Osteoblast (primary cell): Measurements from ENCODE around the gene ZNF785. TPM values are rescaled to one million over a fixed set of nuclear protein-coding genes. Genes with fewer than 3 reads are reported as not detected.

Source experiments
- DNase-seq: peaks from one replicate; pipeline ENCODE4 v3.0.0; 2011; ENCODE audit warnings: low spot score, mixed read lengths; ENCODE audit not compliant: insufficient read length; ENCODE audit errors: missing footprints
- H2AFZ ChIP-seq: 2 replicates; pipeline ENCODE4 v1.6.0; 2011; ENCODE audit warnings: mild to moderate bottlenecking, low read length
- H3K27ac ChIP-seq: 2 replicates; pipeline ENCODE4 v1.5.1; 2011; ENCODE audit warnings: mild to moderate bottlenecking, low read depth, low read length, moderate library complexity
- H3K27me3 ChIP-seq: 2 replicates; pipeline ENCODE4 v1.6.0; 2012; ENCODE audit warnings: mild to moderate bottlenecking, control low read depth, inconsistent platforms, low read length, moderate library complexity; ENCODE audit not compliant: insufficient read depth
- H3K36me3 ChIP-seq: 2 replicates; pipeline ENCODE4 v1.5.1; 2011; ENCODE audit warnings: mild to moderate bottlenecking, low read length, control low read depth, moderate library complexity; ENCODE audit not compliant: insufficient read depth
- H3K4me1 ChIP-seq: 2 replicates; pipeline ENCODE4 v1.5.1; 2011; ENCODE audit warnings: mild to moderate bottlenecking, low read length, control low read depth, moderate library complexity; ENCODE audit not compliant: insufficient read depth
- H3K4me2 ChIP-seq: 2 replicates; pipeline ENCODE4 v1.6.0; 2011; ENCODE audit warnings: mild to moderate bottlenecking, low read length; ENCODE audit not compliant: insufficient read depth
- H3K4me3 ChIP-seq: fragments of 200-600 bp; sonication (generic); 3 replicates; pipeline ENCODE4 v1.5.1; 2012; ENCODE audit warnings: mild to moderate bottlenecking, low read length, inconsistent platforms; ENCODE audit not compliant: insufficient read depth
- H3K79me2 ChIP-seq: 2 replicates; pipeline ENCODE4 v1.6.0; 2012; ENCODE audit warnings: mild to moderate bottlenecking, low read length, control low read depth, inconsistent platforms; ENCODE audit not compliant: insufficient read depth
- H3K9me3 ChIP-seq: 2 replicates; pipeline ENCODE4 v1.5.1; 2011; ENCODE audit warnings: low read depth, low read length, control low read depth
- H4K20me1 ChIP-seq: 2 replicates; pipeline ENCODE4 v1.6.0; 2012; ENCODE audit warnings: mild to moderate bottlenecking, low read length, control low read depth; ENCODE audit not compliant: insufficient read depth
- total RNA-seq: library from RNA; depleted of rRNA; stranded (reverse); fragments of >200 nt; gene quantifications from 2 replicates; pipeline ENCODE4 v1.2.3, GENCODE V29; 2012
- TF ChIP-seq, protein P1 (sequence below): IDR thresholded peaks from 2 replicates; pipeline ENCODE4 v1.5.1; 2011; ENCODE audit warnings: mild to moderate bottlenecking, low read depth, low read length, moderate library complexity; ENCODE audit errors: extremely low read depth

Gene ZNF785
- total RNA-seq, 1 donor: 13.4 TPM

DNA sequence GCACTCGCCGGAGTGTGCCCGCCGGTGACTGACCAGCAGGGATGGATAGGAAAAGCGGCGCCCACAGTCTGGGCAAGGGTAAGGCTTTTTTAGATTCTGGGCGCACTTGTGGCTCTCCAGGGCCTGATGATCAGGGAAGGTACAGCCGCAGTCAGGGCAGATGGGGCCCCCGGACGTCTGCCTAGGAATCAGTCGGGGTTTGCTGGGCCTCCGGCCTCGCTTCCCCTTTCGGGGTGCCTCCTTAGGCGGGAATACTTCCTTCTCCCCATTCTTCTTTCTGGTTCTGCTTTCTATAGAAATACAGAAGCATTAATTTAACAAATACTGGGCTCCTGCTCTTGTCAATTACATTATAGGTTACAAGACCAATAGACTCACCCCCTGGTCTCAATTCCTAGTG, 19.7 kb upstream of the ZNF785 start:
- Histone ChIP-seq H4K20me1 (no peaks in the 10 kb centered on the region), H3K36me3 (peaks cover 24% of the 10 kb centered on the region), H3K9me3 (no peaks in the 10 kb centered on the region), H3K27me3 (no peaks in the 10 kb centered on the region), H3K4me3 (no peak overlapping the region), H3K27ac (no peak overlapping the region), H3K4me1 (peaks cover 7% of the 10 kb centered on the region), H3K4me2 (no peak overlapping the region), H3K79me2 (peaks cover 21% of the 10 kb centered on the region), H2AFZ (no peak overlapping the region)
- TF ChIP-seq, protein P1, sequence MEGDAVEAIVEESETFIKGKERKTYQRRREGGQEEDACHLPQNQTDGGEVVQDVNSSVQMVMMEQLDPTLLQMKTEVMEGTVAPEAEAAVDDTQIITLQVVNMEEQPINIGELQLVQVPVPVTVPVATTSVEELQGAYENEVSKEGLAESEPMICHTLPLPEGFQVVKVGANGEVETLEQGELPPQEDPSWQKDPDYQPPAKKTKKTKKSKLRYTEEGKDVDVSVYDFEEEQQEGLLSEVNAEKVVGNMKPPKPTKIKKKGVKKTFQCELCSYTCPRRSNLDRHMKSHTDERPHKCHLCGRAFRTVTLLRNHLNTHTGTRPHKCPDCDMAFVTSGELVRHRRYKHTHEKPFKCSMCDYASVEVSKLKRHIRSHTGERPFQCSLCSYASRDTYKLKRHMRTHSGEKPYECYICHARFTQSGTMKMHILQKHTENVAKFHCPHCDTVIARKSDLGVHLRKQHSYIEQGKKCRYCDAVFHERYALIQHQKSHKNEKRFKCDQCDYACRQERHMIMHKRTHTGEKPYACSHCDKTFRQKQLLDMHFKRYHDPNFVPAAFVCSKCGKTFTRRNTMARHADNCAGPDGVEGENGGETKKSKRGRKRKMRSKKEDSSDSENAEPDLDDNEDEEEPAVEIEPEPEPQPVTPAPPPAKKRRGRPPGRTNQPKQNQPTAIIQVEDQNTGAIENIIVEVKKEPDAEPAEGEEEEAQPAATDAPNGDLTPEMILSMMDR: no peak
- DNase-seq: no peak

DNA sequence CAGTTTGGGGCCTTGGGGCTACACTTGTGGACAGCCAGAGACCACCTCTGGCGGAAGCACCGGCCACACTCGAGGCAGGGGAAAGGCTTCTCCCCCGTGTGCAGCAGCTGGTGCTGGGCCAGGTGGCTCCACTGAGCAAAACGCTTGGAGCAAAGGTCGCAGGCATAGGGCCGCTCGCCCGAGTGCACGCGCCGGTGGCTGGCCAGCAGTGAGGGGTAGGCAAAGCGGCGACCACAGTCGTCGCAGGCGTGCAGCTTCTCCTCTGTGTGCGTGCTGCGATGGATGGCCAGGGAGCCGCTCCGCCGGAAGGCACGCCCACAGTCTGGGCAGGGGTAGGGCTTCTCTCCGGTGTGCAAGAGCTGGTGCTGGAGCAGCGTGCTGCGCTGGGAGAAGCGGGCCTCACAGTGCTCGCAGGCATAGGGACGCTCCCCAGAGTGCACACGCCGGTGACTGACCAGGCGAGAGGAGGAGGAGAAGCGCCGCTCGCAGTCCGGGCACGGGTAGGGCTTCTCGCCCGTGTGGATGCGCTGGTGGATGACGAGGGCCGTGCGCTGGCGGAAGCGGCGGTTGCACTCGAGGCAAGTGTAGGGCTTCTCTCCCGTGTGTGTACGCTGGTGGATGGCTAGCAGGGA, 18.9 kb upstream of the ZNF785 start:
- no peak for DNase-seq
- Histone ChIP-seq H3K27me3 (no peaks in the 10 kb centered on the region), H3K4me1 (peaks cover 5% of the 10 kb centered on the region), H3K4me3 (no peak overlapping the region), H4K20me1 (no peaks in the 10 kb centered on the region), H3K4me2 (no peak overlapping the region), H3K36me3 (peaks cover 24% of the 10 kb centered on the region), H3K9me3 (no peaks in the 10 kb centered on the region), H2AFZ (no peak overlapping the region), H3K79me2 (peaks cover 16% of the 10 kb centered on the region), H3K27ac (no peak overlapping the region)
- TF ChIP-seq, protein P1: no peak

DNA sequence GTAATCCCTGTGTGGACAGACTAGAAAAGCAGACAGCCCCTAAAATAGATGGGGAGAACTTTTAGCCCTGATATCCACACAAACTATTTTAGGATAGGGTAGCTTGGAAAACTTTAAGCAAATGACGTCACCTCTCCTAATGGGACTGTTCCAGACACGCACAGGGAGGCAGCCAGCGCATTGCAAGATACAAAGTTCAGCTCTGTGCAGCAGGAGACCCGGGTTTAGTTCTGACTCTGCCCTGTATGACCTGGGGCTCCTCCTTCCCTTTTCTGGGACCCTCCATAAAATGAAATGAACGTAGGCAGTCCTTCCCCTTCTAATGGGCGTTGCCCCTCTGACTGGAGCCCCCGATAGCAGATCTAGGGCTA, 18.4 kb upstream of the ZNF785 start:
- peaks cover under 1% of the 10 kb centered on the region for H3K4me1 ChIP-seq
- H4K20me1 ChIP-seq: no peaks in the 10 kb centered on the region
- H3K79me2 ChIP-seq: peaks cover 11% of the 10 kb centered on the region
- H3K9me3 ChIP-seq: no peaks in the 10 kb centered on the region
- H3K27me3 ChIP-seq: no peaks in the 10 kb centered on the region
- H3K27ac ChIP-seq: no peak overlapping the region
- no peak overlapping the region for H3K4me3 ChIP-seq
- H2AFZ ChIP-seq: no peak overlapping the region
- no peak for DNase-seq
- TF ChIP-seq, protein P1: no peak
- H3K4me2 ChIP-seq: no peak overlapping the region
- peaks cover 24% of the 10 kb centered on the region for H3K36me3 ChIP-seq

DNA sequence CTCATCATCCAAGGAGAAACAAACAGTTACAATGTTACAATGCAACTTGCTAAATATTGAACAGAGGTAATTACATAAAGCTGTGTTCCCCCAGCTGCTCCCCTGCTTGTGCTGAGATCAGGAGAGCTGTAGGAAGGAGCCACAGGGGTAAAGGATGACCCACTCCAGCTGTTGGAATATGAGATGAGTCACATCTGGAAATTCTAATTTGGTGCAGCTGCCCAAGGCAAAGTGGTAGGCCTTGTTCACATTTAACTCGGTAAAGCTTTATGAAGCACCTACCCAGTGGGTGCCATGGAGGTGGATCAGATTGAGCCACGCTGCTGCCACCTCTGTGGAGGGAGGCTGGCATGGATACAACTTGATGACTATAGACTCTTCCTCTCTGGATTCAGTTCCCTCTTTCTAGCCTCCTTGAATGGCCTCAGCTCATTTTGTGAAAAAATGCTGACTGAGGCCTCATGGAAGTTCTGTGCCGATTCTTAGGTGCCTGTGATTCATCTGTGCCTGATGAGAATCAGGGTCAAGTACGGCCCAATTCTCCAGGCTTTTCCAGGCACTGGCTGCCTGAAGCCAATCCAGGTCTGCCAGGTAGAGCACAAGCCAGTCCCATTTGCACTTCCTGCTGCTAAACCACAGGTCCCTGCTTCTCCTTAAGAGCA, 17.2 kb upstream of the ZNF785 start:
- DNase-seq: peak; percentile 83
- Histone ChIP-seq H4K20me1 (no peaks in the 10 kb centered on the region), H3K4me3 (no peak overlapping the region), H3K36me3 (peaks cover 24% of the 10 kb centered on the region), H3K27ac (no peak overlapping the region), H3K79me2 (peaks cover 1% of the 10 kb centered on the region), H3K27me3 (no peaks in the 10 kb centered on the region), H2AFZ (no peak overlapping the region), H3K4me2 (no peak overlapping the region), H3K9me3 (no peaks in the 10 kb centered on the region), H3K4me1 (no peaks in the 10 kb centered on the region)
- TF ChIP-seq, protein P1: no peak
